Measurements from ENCODE around the gene HDAC1.

Gene HDAC1

GRCh38 chr1:32273391-32274208 lies 18.3 kb upstream of the HDAC1 start:
- no peaks in the 10 kb centered on the region for H3K9me2 ChIP-seq (replicated peaks; ENCODE audit: control insufficient read depth, low read length)
- H3K27ac ChIP-seq (ENCODE audit: low read depth, low read length) = peak overlapping the region; percentile 79
- H4K20me1 ChIP-seq (ENCODE audit: control insufficient read depth, insufficient read depth, low read depth, low read length) = no peaks in the 10 kb centered on the region
- H3K4me1 ChIP-seq (ENCODE audit: control insufficient read depth, low read length) = peaks cover 42% of the 10 kb centered on the region
- H3K27me3 ChIP-seq (ENCODE audit: control insufficient read depth, low read length) = no peaks in the 10 kb centered on the region
- H3K79me2 ChIP-seq (ENCODE audit: control insufficient read depth, low read length) = peaks cover 24% of the 10 kb centered on the region
- no peak for TF ChIP-seq CTCF (IDR thresholded peaks at IDR 0.05; ENCODE audit: low read depth, low read length, poor library complexity, severe bottlenecking)
- no peak for TF ChIP-seq EZH2phosphoT487 (IDR thresholded peaks at IDR 0.05; ENCODE audit: borderline replicate concordance, low read length)
- H3K9me3 ChIP-seq (ENCODE audit: control insufficient read depth, insufficient read depth, low read length) = no peaks in the 10 kb centered on the region
- peak overlapping the region; percentile 57 for H3K4me3 ChIP-seq (ENCODE audit: low read length)
- peak overlapping the region; percentile 88 for H3K4me2 ChIP-seq (ENCODE audit: low read length)
- peaks cover 12% of the 10 kb centered on the region for H3F3A ChIP-seq (ENCODE audit: control insufficient read depth, insufficient read depth)
- H3K36me3 ChIP-seq (ENCODE audit: control insufficient read depth, low read length) = peaks cover 44% of the 10 kb centered on the region

GRCh38 chr1:32274646-32275340 lies 17.1 kb upstream of the HDAC1 start:
- peaks cover 12% of the 10 kb centered on the region for H3F3A ChIP-seq (ENCODE audit: control insufficient read depth, insufficient read depth)
- H3K4me1 ChIP-seq (ENCODE audit: control insufficient read depth, low read length) = peaks cover 36% of the 10 kb centered on the region
- TF ChIP-seq EZH2phosphoT487 (IDR thresholded peaks at IDR 0.05; ENCODE audit: borderline replicate concordance, low read length) = no peak
- TF ChIP-seq CTCF (IDR thresholded peaks at IDR 0.05; ENCODE audit: low read depth, low read length, poor library complexity, severe bottlenecking) = no peak
- no peaks in the 10 kb centered on the region for H3K9me2 ChIP-seq (replicated peaks; ENCODE audit: control insufficient read depth, low read length)
- H3K9me3 ChIP-seq (ENCODE audit: control insufficient read depth, insufficient read depth, low read length) = no peaks in the 10 kb centered on the region
- peak overlapping the region; percentile 79; the same call in 1 of the 2 replicates for H3K27ac ChIP-seq (ENCODE audit: low read depth, low read length)
- H3K79me2 ChIP-seq (ENCODE audit: control insufficient read depth, low read length) = peaks cover 24% of the 10 kb centered on the region
- no peak overlapping the region for H3K4me3 ChIP-seq (ENCODE audit: low read length)
- no peaks in the 10 kb centered on the region for H3K27me3 ChIP-seq (ENCODE audit: control insufficient read depth, low read length)
- H3K4me2 ChIP-seq (ENCODE audit: low read length) = peak overlapping the region; percentile 88
- H3K36me3 ChIP-seq (ENCODE audit: control insufficient read depth, low read length) = peaks cover 56% of the 10 kb centered on the region
- no peaks in the 10 kb centered on the region for H4K20me1 ChIP-seq (ENCODE audit: control insufficient read depth, insufficient read depth, low read depth, low read length)

- Histone ChIP-seq H4K20me1 (ENCODE audit: control insufficient read depth, insufficient read depth, low read depth, low read length) (no peaks in the 10 kb centered on the region), H3K4me3 (ENCODE audit: low read length) (no peak overlapping the region), H3K79me2 (ENCODE audit: control insufficient read depth, low read length) (peaks cover 24% of the 10 kb centered on the region), H3K4me1 (ENCODE audit: control insufficient read depth, low read length) (peaks cover 36% of the 10 kb centered on the region), H3K27me3 (ENCODE audit: control insufficient read depth, low read length) (no peaks in the 10 kb centered on the region), H3K4me2 (ENCODE audit: low read length) (no peak overlapping the region), H3K36me3 (ENCODE audit: control insufficient read depth, low read length) (peaks cover 60% of the 10 kb centered on the region), H3F3A (ENCODE audit: control insufficient read depth, insufficient read depth) (peaks cover 12% of the 10 kb centered on the region), H3K9me2 (replicated peaks; ENCODE audit: control insufficient read depth, low read length) (no peaks in the 10 kb centered on the region), H3K9me3 (ENCODE audit: control insufficient read depth, insufficient read depth, low read length) (no peaks in the 10 kb centered on the region), H3K27ac (ENCODE audit: low read depth, low read length) (no peak overlapping the region)
- TF ChIP-seq CTCF (IDR thresholded peaks at IDR 0.05; ENCODE audit: low read depth, low read length, poor library complexity, severe bottlenecking) (no peak), EZH2phosphoT487 (IDR thresholded peaks at IDR 0.05; ENCODE audit: borderline replicate concordance, low read length) (no peak)
Measured at GRCh38 chr1:32275424-32275823, 16.5 kb upstream of the HDAC1 start.
